ENCODE results near the gene FARS2.

The FARS2 gene

GRCh38 chr6:5438922-5439584 lies 177.7 kb downstream of the FARS2 start:
- no peak for DNase-seq

- no peak for DNase-seq
Measured at GRCh38 chr6:5439749-5440148, 178.4 kb downstream of the FARS2 start.

- DNase-seq: no peak
Measured at GRCh38 chr6:5442319-5442718, 181.0 kb downstream of the FARS2 start.

GRCh38 chr6:5442916-5443315 lies 181.6 kb downstream of the FARS2 start:
- no peak for DNase-seq

GRCh38 chr6:5443491-5443890 lies 182.2 kb downstream of the FARS2 start:
- DNase-seq: no peak

GRCh38 chr6:5446362-5447075 lies 185.2 kb downstream of the FARS2 start:
- DNase-seq: no peak

- DNase-seq: no peak
Measured at GRCh38 chr6:5447921-5448320, 186.6 kb downstream of the FARS2 start.

- no peak for DNase-seq
Measured at GRCh38 chr6:5450073-5450472, 188.8 kb downstream of the FARS2 start.

- DNase-seq: peak; percentile 10 to 66
Measured at GRCh38 chr6:5453546-5453945, 192.2 kb downstream of the FARS2 start.

GRCh38 chr6:5455142-5455541 lies 193.8 kb downstream of the FARS2 start:
- DNase-seq: no peak

- peak in 1 of 2 experiments; percentile 60 for DNase-seq
Measured at GRCh38 chr6:5457041-5457440, 195.7 kb downstream of the FARS2 start.

GRCh38 chr6:5457983-5458683 lies 196.8 kb downstream of the FARS2 start:
- DNase-seq: peak; percentile 92 to 94

- no peak for DNase-seq
Measured at GRCh38 chr6:5459346-5459745, 198.0 kb downstream of the FARS2 start.

GRCh38 chr6:5461365-5461764 lies 200.1 kb downstream of the FARS2 start:
- DNase-seq: no peak

GRCh38 chr6:5462856-5463255 lies 201.5 kb downstream of the FARS2 start:
- DNase-seq: no peak

GRCh38 chr6:5463690-5464089 lies 202.4 kb downstream of the FARS2 start:
- DNase-seq: no peak

GRCh38 chr6:5464099-5464885 lies 203.0 kb downstream of the FARS2 start:
- no peak for DNase-seq

- peak in 1 of 2 experiments; percentile 12 for DNase-seq
Measured at GRCh38 chr6:5466281-5467136, 205.2 kb downstream of the FARS2 start.

GRCh38 chr6:5468586-5468985 lies 207.3 kb downstream of the FARS2 start:
- no peak for DNase-seq

GRCh38 chr6:5469101-5469846 lies 208.0 kb downstream of the FARS2 start:
- DNase-seq: no peak

GRCh38 chr6:5471044-5471443 lies 209.7 kb downstream of the FARS2 start:
- DNase-seq: peak; percentile 51 to 68

Measured in NCI-H446 (cell line).